GM12873 (cell line): ENCODE data around the gene CAMTA1.

Experiments
- TF ChIP-seq, protein P1 (sequence below): IDR thresholded peaks from 2 replicates; pipeline ENCODE4 v1.5.1; 2012; ENCODE audit warnings: low read depth, mild to moderate bottlenecking, moderate library complexity, low read length, control low read depth; ENCODE audit not compliant: insufficient read depth; ENCODE audit errors: missing control alignments

Gene CAMTA1

DNA sequence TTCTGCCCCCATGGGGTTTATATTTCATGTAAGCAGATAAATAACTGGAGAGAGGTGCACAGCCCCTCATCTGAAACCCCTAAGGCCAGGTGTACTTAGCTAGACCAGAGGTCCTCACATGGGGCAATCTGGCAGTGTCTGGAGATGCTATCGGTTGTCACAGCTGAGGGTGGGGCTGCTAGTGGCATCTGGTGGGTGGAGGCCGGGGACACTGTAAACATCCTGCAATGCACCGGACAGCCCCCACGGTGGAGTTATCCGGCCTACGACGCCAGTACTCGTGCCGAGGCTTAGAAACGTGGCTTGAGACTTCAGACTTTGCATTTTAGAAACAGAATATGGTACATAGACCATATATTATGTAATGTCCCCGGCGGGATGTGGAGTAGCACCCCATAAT, 799.4 kb downstream of the CAMTA1 start:
- TF ChIP-seq, protein P1, sequence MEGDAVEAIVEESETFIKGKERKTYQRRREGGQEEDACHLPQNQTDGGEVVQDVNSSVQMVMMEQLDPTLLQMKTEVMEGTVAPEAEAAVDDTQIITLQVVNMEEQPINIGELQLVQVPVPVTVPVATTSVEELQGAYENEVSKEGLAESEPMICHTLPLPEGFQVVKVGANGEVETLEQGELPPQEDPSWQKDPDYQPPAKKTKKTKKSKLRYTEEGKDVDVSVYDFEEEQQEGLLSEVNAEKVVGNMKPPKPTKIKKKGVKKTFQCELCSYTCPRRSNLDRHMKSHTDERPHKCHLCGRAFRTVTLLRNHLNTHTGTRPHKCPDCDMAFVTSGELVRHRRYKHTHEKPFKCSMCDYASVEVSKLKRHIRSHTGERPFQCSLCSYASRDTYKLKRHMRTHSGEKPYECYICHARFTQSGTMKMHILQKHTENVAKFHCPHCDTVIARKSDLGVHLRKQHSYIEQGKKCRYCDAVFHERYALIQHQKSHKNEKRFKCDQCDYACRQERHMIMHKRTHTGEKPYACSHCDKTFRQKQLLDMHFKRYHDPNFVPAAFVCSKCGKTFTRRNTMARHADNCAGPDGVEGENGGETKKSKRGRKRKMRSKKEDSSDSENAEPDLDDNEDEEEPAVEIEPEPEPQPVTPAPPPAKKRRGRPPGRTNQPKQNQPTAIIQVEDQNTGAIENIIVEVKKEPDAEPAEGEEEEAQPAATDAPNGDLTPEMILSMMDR = no peak

DNA sequence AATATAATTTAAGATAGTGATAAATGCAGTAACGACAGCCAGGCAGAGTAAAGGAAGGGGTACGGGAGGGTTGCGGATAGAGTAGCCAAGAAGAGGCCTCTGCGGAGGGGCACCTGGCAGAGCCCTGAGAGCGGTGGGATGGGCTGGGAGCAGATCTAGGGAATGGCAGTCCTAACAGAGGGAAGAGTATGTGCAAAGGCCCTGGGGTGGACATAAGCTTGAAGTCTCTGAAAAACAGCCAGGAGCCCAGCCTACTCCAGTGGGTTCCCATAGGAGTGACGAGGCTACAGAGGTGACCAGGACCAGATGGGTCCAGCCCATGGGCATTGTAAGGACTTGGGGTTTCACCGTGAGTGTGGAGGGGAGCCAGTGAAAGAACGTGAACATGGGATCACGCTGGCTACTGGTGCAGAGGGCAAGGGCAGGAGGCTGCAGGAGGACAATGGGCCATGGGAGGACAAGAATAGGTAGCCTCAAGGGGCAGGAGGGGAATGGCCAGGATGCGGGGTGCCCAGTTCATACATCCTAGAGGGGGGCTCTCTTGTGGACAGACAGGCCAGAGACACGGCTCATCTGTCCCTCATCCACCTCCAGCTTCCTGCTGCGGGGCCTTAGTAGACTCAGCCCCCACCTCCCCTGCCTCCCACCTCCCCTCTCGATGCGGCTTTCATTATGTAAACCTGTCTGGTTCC, 800.1 kb downstream of the CAMTA1 start:
- TF ChIP-seq, protein P1 = no peak

DNA sequence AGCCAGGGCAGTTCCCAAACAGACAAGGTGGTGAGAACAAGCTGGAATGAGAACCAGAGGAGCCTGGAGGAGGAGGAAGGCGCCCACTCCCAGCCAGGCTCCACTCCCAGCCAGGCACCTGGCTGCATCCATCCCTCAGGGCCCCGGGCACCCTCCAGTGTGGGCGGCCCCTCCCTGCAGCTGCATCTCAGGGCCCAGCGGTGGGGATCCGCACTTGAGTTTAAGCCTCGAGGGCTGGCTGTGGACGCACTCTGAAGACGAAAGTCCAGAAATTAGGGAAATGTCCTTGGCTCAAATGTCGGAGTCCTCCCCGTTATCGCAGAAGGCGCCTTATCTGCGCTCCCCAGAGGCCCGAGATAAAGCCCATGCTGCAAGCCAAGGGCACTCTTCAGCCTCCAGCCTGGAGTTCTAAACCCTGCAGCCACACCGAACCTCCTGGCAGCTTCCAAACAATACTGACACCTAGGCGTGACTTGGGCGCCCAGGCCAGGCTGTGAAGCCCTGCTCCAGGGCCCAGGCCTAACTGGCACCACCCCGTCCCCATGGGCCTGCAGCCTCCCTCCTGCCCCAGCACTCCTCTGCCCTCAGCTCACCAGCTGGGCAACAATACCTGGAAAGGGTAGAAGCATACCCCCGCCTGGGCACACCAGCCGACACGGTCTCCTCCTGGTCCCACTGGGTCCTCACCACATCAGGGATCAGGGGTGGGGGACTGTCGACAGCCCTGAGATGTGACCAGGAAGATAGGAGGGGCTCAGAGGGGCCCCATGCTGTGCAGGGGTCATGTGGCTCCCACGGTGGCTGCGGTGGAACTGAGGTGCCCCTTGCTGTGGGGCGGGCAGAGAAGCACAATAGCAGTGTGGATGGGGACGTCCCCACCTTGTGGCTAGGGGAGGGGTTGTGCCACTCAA, 801.0 kb downstream of the CAMTA1 start:
- TF ChIP-seq, protein P1 = no peak

DNA sequence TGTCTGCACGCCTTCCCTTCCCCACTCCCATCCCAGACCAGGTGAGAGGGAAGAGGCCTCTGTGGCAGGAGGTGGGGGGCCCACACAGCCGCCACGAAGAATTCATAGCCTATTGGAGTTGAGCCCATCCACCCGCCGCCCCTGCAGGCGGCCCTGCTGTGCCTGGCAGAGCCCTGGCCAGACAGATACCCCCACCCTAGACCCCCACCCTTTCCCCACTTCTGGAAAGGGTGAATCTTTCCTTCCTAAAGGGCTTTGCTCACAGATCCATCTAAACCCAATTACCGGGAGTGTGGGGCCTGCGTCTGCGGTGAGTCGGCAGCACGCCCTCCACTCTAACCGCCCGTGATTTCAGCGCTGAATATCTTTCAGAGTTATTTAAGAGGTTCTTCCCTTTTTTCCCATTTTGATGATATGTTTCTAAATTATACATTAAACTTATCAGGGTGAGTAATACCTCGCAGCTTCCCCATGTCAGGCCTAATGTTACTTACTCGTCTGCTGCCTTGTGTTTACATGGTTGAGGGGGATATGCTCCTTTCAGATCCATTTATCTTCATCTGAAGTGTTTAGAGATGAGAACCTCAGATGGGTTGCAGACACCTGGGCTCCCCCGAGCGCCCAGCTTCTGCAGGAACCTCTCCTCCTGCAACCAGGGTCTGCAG, 802.0 kb downstream of the CAMTA1 start:
- TF ChIP-seq, protein P1 = no peak

DNA sequence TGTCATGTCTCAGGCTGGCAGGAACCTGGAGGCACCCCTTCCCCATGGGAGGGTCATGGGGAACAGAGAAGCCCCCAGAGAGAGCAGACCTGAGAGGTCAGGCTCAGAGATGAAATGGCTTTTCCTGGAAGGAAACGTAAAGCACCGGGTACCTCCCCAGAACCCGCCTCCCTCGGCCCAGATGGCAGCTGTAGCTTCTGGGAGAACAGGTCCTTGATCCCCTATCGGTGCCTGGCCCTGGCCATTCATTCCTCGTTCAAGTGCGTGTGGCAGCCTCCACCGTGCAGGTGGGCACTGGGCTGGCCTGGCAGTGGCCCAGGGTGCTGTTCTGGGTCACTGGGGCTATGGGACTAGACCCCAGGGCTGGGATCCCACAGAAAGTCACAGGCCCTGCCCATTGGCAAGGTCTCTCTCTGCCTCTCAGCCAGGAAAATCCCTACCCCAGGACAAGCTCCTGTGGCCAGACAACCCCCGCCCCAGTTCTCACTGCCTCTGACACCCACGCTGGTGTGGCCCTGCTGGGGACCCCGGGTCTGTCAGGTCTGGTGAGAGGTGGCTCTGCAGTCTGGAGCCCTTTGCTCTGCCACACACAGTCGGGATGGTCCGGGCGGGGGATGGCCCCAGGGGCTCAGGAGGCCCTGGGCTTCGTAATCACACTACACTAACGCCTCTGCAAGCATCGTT, 802.7 kb downstream of the CAMTA1 start:
- TF ChIP-seq, protein P1 = no peak

DNA sequence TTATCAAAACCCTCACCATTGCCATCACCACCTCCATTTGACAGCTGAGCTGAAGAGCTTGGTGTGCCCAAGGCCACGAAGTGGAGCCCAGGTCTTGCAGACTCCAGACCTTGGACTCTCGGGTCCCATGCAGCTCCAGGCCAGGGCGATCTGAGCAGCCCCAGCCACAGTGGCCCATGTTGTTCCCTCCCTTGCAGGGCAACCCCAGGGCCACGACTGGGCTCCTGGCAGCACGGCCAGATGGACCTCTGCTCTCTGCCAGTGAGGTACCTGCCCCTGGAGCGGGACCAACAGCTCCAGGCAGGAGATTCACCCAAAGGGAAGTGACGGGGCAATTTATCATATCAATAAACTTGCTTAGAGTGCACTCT, 803.2 kb downstream of the CAMTA1 start:
- TF ChIP-seq, protein P1 = no peak
